SJCRH30 (cell line): ENCODE data around the gene SH3BGRL2. TPM values are rescaled to one million over a fixed set of nuclear protein-coding genes. Genes with fewer than 3 reads are reported as not detected.
A peak's percentile ranks its signal among the peaks of the same experiment; 100 is the strongest.

ENCODE experiments used
- DNase-seq, 2 experiments: peaks; one replicate each; pipeline ENCODE4 v3.0.0-alpha.2; 2015 to 2020
- H3K27ac ChIP-seq: fragments of 250-450 bp; sonication (Bioruptor Pico); 2 replicates; pipeline ENCODE4 v1.5.1; 2020; ENCODE audit warnings: mild to moderate bottlenecking, moderate library complexity
- H3K27me3 ChIP-seq: fragments of 250-450 bp; sonication (Bioruptor Pico); 2 replicates; pipeline ENCODE4 v1.5.1; 2020; ENCODE audit warnings: mild to moderate bottlenecking, moderate library complexity
- H3K36me3 ChIP-seq: fragments of 250-450 bp; sonication (Bioruptor Pico); 2 replicates; pipeline ENCODE4 v1.5.1; 2020; ENCODE audit warnings: mild to moderate bottlenecking, moderate library complexity
- H3K4me1 ChIP-seq: fragments of 250-450 bp; sonication (Bioruptor Pico); 2 replicates; pipeline ENCODE4 v1.5.1; 2020; ENCODE audit warnings: mild to moderate bottlenecking, moderate library complexity
- H3K4me3 ChIP-seq: fragments of 250-450 bp; sonication (Bioruptor Pico); 2 replicates; pipeline ENCODE4 v1.5.1; 2020; ENCODE audit warnings: mild to moderate bottlenecking, moderate library complexity
- H3K9me3 ChIP-seq: fragments of 250-450 bp; sonication (Bioruptor Pico); replicated peaks from 2 replicates; pipeline ENCODE4 v1.5.1; 2020; ENCODE audit warnings: mild to moderate bottlenecking, moderate library complexity
- total RNA-seq: library from RNA; depleted of rRNA; stranded (reverse); fragments of >200 nt; shearing (Covaris generic); gene quantifications from 2 replicates; pipeline ENCODE4 v1.2.3, GENCODE V29; 2014

The SH3BGRL2 gene
- total RNA-seq, 1 experiment from 2014 or later: 9.0 TPM

- H3K9me3 ChIP-seq: no peaks in the 10 kb centered on the region
- H3K4me1 ChIP-seq: no peaks in the 10 kb centered on the region
- no peaks in the 10 kb centered on the region for H3K27me3 ChIP-seq
- H3K27ac ChIP-seq: no peak overlapping the region
- no peak overlapping the region for H3K4me3 ChIP-seq
- no peaks in the 10 kb centered on the region for H3K36me3 ChIP-seq
- DNase-seq: no peak
Observed at GRCh38 chr6:79627422-79627821, 3.7 kb upstream of the SH3BGRL2 start.

GRCh38 chr6:79628466-79629288 lies 2.5 kb upstream of the SH3BGRL2 start:
- no peak overlapping the region for H3K27ac ChIP-seq
- DNase-seq: no peak
- H3K36me3 ChIP-seq: no peaks in the 10 kb centered on the region
- H3K9me3 ChIP-seq: no peaks in the 10 kb centered on the region
- H3K4me1 ChIP-seq: no peaks in the 10 kb centered on the region
- H3K4me3 ChIP-seq: no peak overlapping the region
- H3K27me3 ChIP-seq: no peaks in the 10 kb centered on the region

GRCh38 chr6:79630380-79630882 lies 698 bp upstream of the SH3BGRL2 start:
- Histone ChIP-seq H3K9me3 (no peaks in the 10 kb centered on the region), H3K27me3 (no peaks in the 10 kb centered on the region), H3K27ac (no peak overlapping the region), H3K4me1 (no peaks in the 10 kb centered on the region), H3K4me3 (peak overlapping the region; percentile 88), H3K36me3 (no peaks in the 10 kb centered on the region)
- no peak for DNase-seq

- no peaks in the 10 kb centered on the region for H3K4me1 ChIP-seq
- H3K9me3 ChIP-seq: no peaks in the 10 kb centered on the region
- H3K27me3 ChIP-seq: no peaks in the 10 kb centered on the region
- no peaks in the 10 kb centered on the region for H3K36me3 ChIP-seq
- no peak overlapping the region for H3K27ac ChIP-seq
- peak in 1 of 2 experiments; percentile 15 for DNase-seq
- H3K4me3 ChIP-seq: peak overlapping the region; percentile 88
Observed at GRCh38 chr6:79631693-79632172, 604 bp downstream of the SH3BGRL2 start.

- no peak overlapping the region for H3K27ac ChIP-seq
- no peaks in the 10 kb centered on the region for H3K9me3 ChIP-seq
- H3K36me3 ChIP-seq: no peaks in the 10 kb centered on the region
- H3K27me3 ChIP-seq: no peaks in the 10 kb centered on the region
- no peak overlapping the region for H3K4me3 ChIP-seq
- H3K4me1 ChIP-seq: no peaks in the 10 kb centered on the region
- no peak for DNase-seq
Observed at GRCh38 chr6:79632580-79632979, 1.5 kb downstream of the SH3BGRL2 start.

GRCh38 chr6:79634491-79635231 lies 3.5 kb downstream of the SH3BGRL2 start:
- Histone ChIP-seq H3K36me3 (no peaks in the 10 kb centered on the region), H3K4me3 (no peak overlapping the region), H3K9me3 (no peaks in the 10 kb centered on the region), H3K4me1 (no peaks in the 10 kb centered on the region), H3K27ac (no peak overlapping the region), H3K27me3 (no peaks in the 10 kb centered on the region)
- DNase-seq: no peak

GRCh38 chr6:79635232-79635543 lies 4.1 kb downstream of the SH3BGRL2 start:
- Histone ChIP-seq H3K4me1 (0 out of 2 replicates have a peak, but pooled peaks cover 1% of the 10 kb centered on the region), H3K9me3 (no peaks in the 10 kb centered on the region), H3K27me3 (no peaks in the 10 kb centered on the region), H3K4me3 (no peak overlapping the region), H3K27ac (no peak overlapping the region), H3K36me3 (no peaks in the 10 kb centered on the region)
- DNase-seq: no peak

- H3K27ac ChIP-seq: no peak overlapping the region
- H3K36me3 ChIP-seq: no peaks in the 10 kb centered on the region
- peaks cover 5% of the 10 kb centered on the region; the same call in 1 of the 2 replicates for H3K4me1 ChIP-seq
- H3K9me3 ChIP-seq: no peaks in the 10 kb centered on the region
- DNase-seq: no peak
- H3K27me3 ChIP-seq: no peaks in the 10 kb centered on the region
- H3K4me3 ChIP-seq: no peak overlapping the region
Observed at GRCh38 chr6:79636673-79637072, 5.5 kb downstream of the SH3BGRL2 start.

- H3K36me3 ChIP-seq: no peaks in the 10 kb centered on the region
- peaks cover 5% of the 10 kb centered on the region; the same call in 1 of the 2 replicates for H3K4me1 ChIP-seq
- no peaks in the 10 kb centered on the region for H3K27me3 ChIP-seq
- no peak overlapping the region for H3K4me3 ChIP-seq
- H3K9me3 ChIP-seq: no peaks in the 10 kb centered on the region
- peak in 1 of 2 experiments; percentile 14 for DNase-seq
- H3K27ac ChIP-seq: no peak overlapping the region
Observed at GRCh38 chr6:79640146-79641111, 9.3 kb downstream of the SH3BGRL2 start.

GRCh38 chr6:79646006-79646405 lies 14.9 kb downstream of the SH3BGRL2 start:
- no peaks in the 10 kb centered on the region for H3K4me1 ChIP-seq
- no peak overlapping the region for H3K4me3 ChIP-seq
- no peaks in the 10 kb centered on the region for H3K27me3 ChIP-seq
- no peak for DNase-seq
- no peaks in the 10 kb centered on the region for H3K36me3 ChIP-seq
- H3K9me3 ChIP-seq: no peaks in the 10 kb centered on the region
- no peak overlapping the region for H3K27ac ChIP-seq

GRCh38 chr6:79646561-79646960 lies 15.4 kb downstream of the SH3BGRL2 start:
- Histone ChIP-seq H3K27me3 (no peaks in the 10 kb centered on the region), H3K4me1 (no peaks in the 10 kb centered on the region), H3K27ac (no peak overlapping the region), H3K4me3 (no peak overlapping the region), H3K9me3 (no peaks in the 10 kb centered on the region), H3K36me3 (no peaks in the 10 kb centered on the region)
- DNase-seq: no peak

- Histone ChIP-seq H3K9me3 (no peaks in the 10 kb centered on the region), H3K4me1 (no peaks in the 10 kb centered on the region)
- DNase-seq: no peak
Observed at GRCh38 chr6:79647741-79648140, 16.6 kb downstream of the SH3BGRL2 start.

GRCh38 chr6:79648328-79648727 lies 17.2 kb downstream of the SH3BGRL2 start:
- Histone ChIP-seq H3K9me3 (no peaks in the 10 kb centered on the region), H3K4me1 (no peaks in the 10 kb centered on the region), H3K27me3 (no peaks in the 10 kb centered on the region), H3K4me3 (no peak overlapping the region), H3K36me3 (no peaks in the 10 kb centered on the region), H3K27ac (no peak overlapping the region)
- no peak for DNase-seq

More at GRCh38 chr6:79647741-79648140, 16.6 kb downstream of the SH3BGRL2 start:
- H3K27ac ChIP-seq: no peak overlapping the region
- no peaks in the 10 kb centered on the region for H3K36me3 ChIP-seq
- H3K27me3 ChIP-seq: no peaks in the 10 kb centered on the region
- H3K4me3 ChIP-seq: no peak overlapping the region

GRCh38 chr6:79649016-79649415 lies 17.9 kb downstream of the SH3BGRL2 start:
- no peak for DNase-seq
- Histone ChIP-seq H3K9me3 (no peaks in the 10 kb centered on the region), H3K36me3 (no peaks in the 10 kb centered on the region), H3K4me1 (no peaks in the 10 kb centered on the region), H3K4me3 (no peak overlapping the region), H3K27me3 (no peaks in the 10 kb centered on the region), H3K27ac (no peak overlapping the region)
